Mesothelial cell of epicardium (in vitro differentiated cells): Measurements from ENCODE around the gene ADSS1. TPM values are rescaled to one million over a fixed set of nuclear protein-coding genes. Genes with fewer than 3 reads are reported as not detected.

Experiments
- DNase-seq, 2 experiments: peaks; one replicate each; pipeline ENCODE4 v3.0.0; 2021; ENCODE audit warnings: low spot score in 2 of 2; ENCODE audit not compliant: unreplicated experiment in 2 of 2
- H3K27ac Mint-ChIP-seq: 2 replicates; pipeline ENCODE4 v1.8.0; 2021; ENCODE audit warnings: mixed read lengths
- H3K27me3 Mint-ChIP-seq: 2 replicates; pipeline ENCODE4 v1.8.0; 2021; ENCODE audit warnings: low read depth, mixed read lengths
- H3K36me3 Mint-ChIP-seq: 2 replicates; pipeline ENCODE4 v1.8.0; 2021; ENCODE audit warnings: mixed read lengths
- H3K4me1 Mint-ChIP-seq: 2 replicates; pipeline ENCODE4 v1.8.0; 2021; ENCODE audit warnings: mixed read lengths
- H3K4me3 Mint-ChIP-seq: 2 replicates; pipeline ENCODE4 v1.8.0; 2021; ENCODE audit warnings: mild to moderate bottlenecking, moderate library complexity, mixed read lengths
- H3K9me3 Mint-ChIP-seq: 2 replicates; pipeline ENCODE4 v1.8.0; 2021; ENCODE audit warnings: mixed read lengths
- CTCF ChIP-seq: fragments of 200-600 bp; sonication (generic); IDR thresholded peaks from one replicate; pipeline ENCODE4 v1.5.0; 2021; ENCODE audit warnings: antibody characterized with exemption; ENCODE audit not compliant: unreplicated experiment
- total RNA-seq: library from RNA; stranded (reverse); gene quantifications from 3 replicates; pipeline ENCODE4 v1.2.1, GENCODE V29; 2021

ADSS1 gene
- total RNA-seq, 1 donor from 2014 or later: 17.1 TPM

- no peak for DNase-seq
- Mint-ChIP-seq H3K36me3 (no peaks in the 10 kb centered on the region), H3K4me3 (no peak overlapping the region), H3K4me1 (peaks cover 20% of the 10 kb centered on the region), H3K9me3 (no peaks in the 10 kb centered on the region), H3K27me3 (no peaks in the 10 kb centered on the region), H3K27ac (no peak overlapping the region)
- no peak for TF ChIP-seq CTCF
These were observed 66.0 kb downstream of the ADSS1 start for GRCh38 chr14:104789752-104790743.

- Mint-ChIP-seq H3K27me3 (no peaks in the 10 kb centered on the region), H3K27ac (no peak overlapping the region), H3K4me3 (no peak overlapping the region), H3K4me1 (peaks cover 25% of the 10 kb centered on the region), H3K36me3 (no peaks in the 10 kb centered on the region), H3K9me3 (no peaks in the 10 kb centered on the region)
- no peak for DNase-seq
- no peak for TF ChIP-seq CTCF
These were observed 67.4 kb downstream of the ADSS1 start for GRCh38 chr14:104791425-104791824.

DNA sequence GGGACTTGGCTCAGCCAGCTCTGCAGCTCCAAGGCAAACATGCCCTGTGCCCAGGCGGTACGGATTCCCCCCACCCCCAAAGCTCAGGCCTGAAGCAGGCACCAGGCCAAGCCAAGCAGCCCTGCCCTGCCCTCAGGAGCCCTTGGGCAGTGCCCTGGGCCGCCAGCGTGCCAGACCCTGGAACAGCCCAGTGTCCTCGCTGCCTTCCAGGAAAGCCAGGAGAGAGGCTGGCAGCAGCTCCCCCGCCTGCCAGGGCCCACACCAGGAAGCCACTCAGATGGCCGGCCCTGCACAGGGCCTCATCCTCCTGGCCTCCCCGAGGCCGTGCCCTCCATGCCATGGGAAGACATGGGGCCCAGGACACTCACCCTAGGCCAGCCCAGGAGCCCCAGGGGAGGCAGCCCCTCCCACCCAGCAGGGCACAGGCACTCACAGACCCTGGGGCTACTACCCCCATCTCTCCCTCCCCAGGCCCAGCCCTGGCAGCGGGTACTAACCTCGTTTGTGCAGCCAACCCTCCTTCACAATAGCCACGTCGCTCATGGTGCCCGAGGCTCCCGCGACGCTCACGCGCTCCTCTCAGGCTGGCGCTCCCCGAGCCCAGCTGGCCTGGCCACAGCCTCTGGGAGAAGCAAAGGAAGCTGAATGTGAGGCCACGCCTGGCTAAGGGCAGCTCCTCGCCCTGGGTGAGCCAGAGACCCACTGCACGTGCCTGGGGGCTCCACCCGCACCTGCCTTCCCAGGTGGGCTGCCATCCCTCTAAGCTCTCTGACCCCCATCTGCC is 68.3 kb downstream of the ADSS1 start:
- no peaks in the 10 kb centered on the region for H3K36me3 Mint-ChIP-seq
- H3K4me3 Mint-ChIP-seq: no peak overlapping the region
- H3K27ac Mint-ChIP-seq: no peak overlapping the region
- H3K4me1 Mint-ChIP-seq: peaks cover 28% of the 10 kb centered on the region
- TF ChIP-seq CTCF: no peak
- H3K27me3 Mint-ChIP-seq: peaks cover 3% of the 10 kb centered on the region
- H3K9me3 Mint-ChIP-seq: no peaks in the 10 kb centered on the region
- DNase-seq: no peak

DNA sequence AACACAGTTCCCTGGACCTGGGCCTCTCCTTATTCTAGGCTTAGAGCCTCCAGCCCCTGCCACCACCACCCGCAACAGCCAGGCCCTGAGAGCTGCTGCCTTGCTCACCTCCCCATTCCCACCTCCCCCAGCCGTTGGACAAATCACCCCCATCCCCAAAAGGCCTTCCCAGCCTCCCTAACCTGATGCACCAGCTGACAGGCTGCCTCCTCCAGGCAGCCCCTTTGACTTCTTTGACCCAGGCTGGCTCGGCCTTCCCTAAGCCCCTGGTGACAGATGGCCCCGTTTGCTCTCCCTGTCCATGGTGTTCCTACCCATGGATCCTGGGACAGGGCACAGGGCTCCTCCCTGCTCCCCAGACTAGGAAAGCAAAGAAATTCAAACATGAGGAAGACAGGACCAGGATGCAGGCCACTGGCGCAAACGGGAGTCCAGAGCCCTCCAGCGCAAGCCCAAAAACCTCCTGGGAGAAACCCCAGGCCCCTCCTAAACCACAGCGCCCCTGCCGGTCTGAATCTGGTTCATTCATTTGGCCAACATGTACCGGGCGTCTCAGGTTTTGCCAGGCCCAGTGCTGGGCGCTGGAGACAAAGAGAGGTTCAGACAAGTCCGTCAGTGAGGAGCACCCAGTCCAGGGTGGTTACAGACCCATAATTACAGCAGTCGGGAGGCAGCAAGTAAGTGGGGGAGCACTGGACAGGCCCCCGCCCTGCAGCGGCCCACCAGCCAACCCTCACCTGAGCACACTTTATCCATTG is 69.1 kb downstream of the ADSS1 start:
- H3K27me3 Mint-ChIP-seq: peaks cover 6% of the 10 kb centered on the region
- no peak for DNase-seq
- no peak for TF ChIP-seq CTCF
- no peaks in the 10 kb centered on the region for H3K36me3 Mint-ChIP-seq
- peak overlapping the region; percentile 86 for H3K4me3 Mint-ChIP-seq
- H3K27ac Mint-ChIP-seq: no peak overlapping the region
- peaks cover 28% of the 10 kb centered on the region for H3K4me1 Mint-ChIP-seq
- H3K9me3 Mint-ChIP-seq: no peaks in the 10 kb centered on the region

GRCh38 chr14:104793703-104793959 is 69.6 kb downstream of the ADSS1 start:
- H3K36me3 Mint-ChIP-seq: no peaks in the 10 kb centered on the region
- H3K27me3 Mint-ChIP-seq: peaks cover 9% of the 10 kb centered on the region
- no peaks in the 10 kb centered on the region for H3K9me3 Mint-ChIP-seq
- H3K27ac Mint-ChIP-seq: peak overlapping the region; percentile 83
- DNase-seq: no peak
- no peak for TF ChIP-seq CTCF
- peak overlapping the region; percentile 86 for H3K4me3 Mint-ChIP-seq
- H3K4me1 Mint-ChIP-seq: peaks cover 28% of the 10 kb centered on the region
